ENCODE data around the gene EID2.
A peak's percentile ranks its signal among the peaks of the same experiment; 100 is the strongest.

GRCh38 chr19:39539518-39540332, at the start of gene EID2:
- TF ChIP-seq EZH2 (IDR thresholded peaks at IDR 0.05; ENCODE audit: borderline replicate concordance, control insufficient read depth, low read depth, low read length) (no peak), POLR2A (IDR thresholded peaks at IDR 0.05; ENCODE audit: low read depth, low read length) (peak; percentile 87), SMAD1 (IDR thresholded peaks at IDR 0.05; ENCODE audit: low read depth, partially characterized antibody) (peak; percentile 19), ATF7 (IDR thresholded peaks at IDR 0.05; ENCODE audit: low read depth) (no peak), RFX5 (IDR thresholded peaks at IDR 0.05; ENCODE audit: low read depth, low read length) (no peak; the same call in 1 of the 2 replicates), USF2 (IDR thresholded peaks at IDR 0.05; ENCODE audit: borderline replicate concordance, low read depth, low read length) (no peak), CTCF (IDR thresholded peaks at IDR 0.05 in 2 of 3, conservative IDR thresholded peaks at IDR 0.05 in 1 of 3; ENCODE audit: control insufficient read depth in 2 of 3, extremely low read depth in 1 of 3, insufficient read depth in 1 of 3, low read depth in 3 of 3, low read length in 3 of 3) (peak; percentile 89 to 95 (median 91)), DPF2 (IDR thresholded peaks at IDR 0.05) (peak; percentile 81; the same call in 1 of the 2 replicates), MTA3 (IDR thresholded peaks at IDR 0.05; ENCODE audit: borderline replicate concordance, low read length) (no peak), ZNF592 (IDR thresholded peaks at IDR 0.05) (no peak), JUND (IDR thresholded peaks at IDR 0.05; ENCODE audit: low read depth, low read length) (no peak)

Measured in GM12878 (cell line).